Upper lobe of left lung (tissue), 4 donors: ENCODE measurements around the gene APOF.

Source experiments
- EP300 ChIP-seq, 4 donors: sonication (generic); formaldehyde crosslinking; IDR thresholded peaks; one replicate each; pipeline ENCODE4 v1.5.1; 2017; ENCODE audit warnings: antibody characterized with exemption in 4 of 4, control low read depth in 2 of 4
- POLR2A ChIP-seq, 4 donors: fragments of 450-650 bp; IDR thresholded peaks; one replicate each; pipeline ENCODE4 v1.5.1; 2016 to 2017; ENCODE audit warnings: antibody characterized with exemption in 4 of 4, mild to moderate bottlenecking in 2 of 4
- TF ChIP-seq, protein P1 (sequence below), 6 experiments: fragments of 450-650 bp in 4 of 6; fragments of 200-600 bp in 2 of 6; sonication (generic) in 2 of 6; IDR thresholded peaks; one replicate each; pipeline ENCODE4 v1.5.1; 2016 to 2019; ENCODE audit warnings: antibody characterized with exemption in 6 of 6

- TF ChIP-seq, protein P1, sequence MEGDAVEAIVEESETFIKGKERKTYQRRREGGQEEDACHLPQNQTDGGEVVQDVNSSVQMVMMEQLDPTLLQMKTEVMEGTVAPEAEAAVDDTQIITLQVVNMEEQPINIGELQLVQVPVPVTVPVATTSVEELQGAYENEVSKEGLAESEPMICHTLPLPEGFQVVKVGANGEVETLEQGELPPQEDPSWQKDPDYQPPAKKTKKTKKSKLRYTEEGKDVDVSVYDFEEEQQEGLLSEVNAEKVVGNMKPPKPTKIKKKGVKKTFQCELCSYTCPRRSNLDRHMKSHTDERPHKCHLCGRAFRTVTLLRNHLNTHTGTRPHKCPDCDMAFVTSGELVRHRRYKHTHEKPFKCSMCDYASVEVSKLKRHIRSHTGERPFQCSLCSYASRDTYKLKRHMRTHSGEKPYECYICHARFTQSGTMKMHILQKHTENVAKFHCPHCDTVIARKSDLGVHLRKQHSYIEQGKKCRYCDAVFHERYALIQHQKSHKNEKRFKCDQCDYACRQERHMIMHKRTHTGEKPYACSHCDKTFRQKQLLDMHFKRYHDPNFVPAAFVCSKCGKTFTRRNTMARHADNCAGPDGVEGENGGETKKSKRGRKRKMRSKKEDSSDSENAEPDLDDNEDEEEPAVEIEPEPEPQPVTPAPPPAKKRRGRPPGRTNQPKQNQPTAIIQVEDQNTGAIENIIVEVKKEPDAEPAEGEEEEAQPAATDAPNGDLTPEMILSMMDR (IDR thresholded peaks at IDR 0.05) = no peak
- no peak for TF ChIP-seq EP300 (IDR thresholded peaks at IDR 0.05)
- no peak for TF ChIP-seq POLR2A (IDR thresholded peaks at IDR 0.05)
These were observed 12.3 kb upstream of the APOF start for GRCh38 chr12:56374726-56375597.
